ENCODE measurements around the gene LILRB3.
"Not testable (repeated sequence)": the region's sequence is repeated elsewhere in the genome, so short reads cannot be mapped to it uniquely, and the experiment has no call there.

LILRB3 gene

GRCh38 chr19:54221947-54222346, 860 bp downstream of the LILRB3 start:
- H3K9ac ChIP-seq (ENCODE audit: low read length in 2 of 2); H3K9me3 ChIP-seq (ENCODE audit: control insufficient read depth in 2 of 2, low read length in 2 of 2); H3K4me3 ChIP-seq (ENCODE audit: low read length in 2 of 2); H3K27ac ChIP-seq (ENCODE audit: low read length); H3K36me3 ChIP-seq (ENCODE audit: control insufficient read depth in 2 of 2, insufficient read depth in 2 of 2, low read length in 2 of 2); H3K27me3 ChIP-seq (ENCODE audit: control insufficient read depth in 1 of 2, insufficient read depth in 2 of 2, low read length in 2 of 2); H3K4me1 ChIP-seq (ENCODE audit: control insufficient read depth, insufficient read depth, low read length): not testable (repeated sequence)

GRCh38 chr19:54219702-54220101, 3.1 kb downstream of the LILRB3 start:
- H3K4me3 ChIP-seq (ENCODE audit: low read length in 2 of 2); H3K36me3 ChIP-seq (ENCODE audit: control insufficient read depth in 2 of 2, insufficient read depth in 2 of 2, low read length in 2 of 2); H3K27ac ChIP-seq (ENCODE audit: low read length); H3K4me1 ChIP-seq (ENCODE audit: control insufficient read depth, insufficient read depth, low read length); H3K27me3 ChIP-seq (ENCODE audit: control insufficient read depth in 1 of 2, insufficient read depth in 2 of 2, low read length in 2 of 2); H3K9me3 ChIP-seq (ENCODE audit: control insufficient read depth in 2 of 2, low read length in 2 of 2); H3K9ac ChIP-seq (ENCODE audit: low read length in 2 of 2): not testable (repeated sequence)

- Histone ChIP-seq H3K4me1 (ENCODE audit: control insufficient read depth, insufficient read depth, low read length) (no peaks in the 10 kb centered on the region), H3K9ac (ENCODE audit: low read length in 2 of 2) (no peak overlapping the region), H3K27me3 (ENCODE audit: control insufficient read depth in 1 of 2, insufficient read depth in 2 of 2, low read length in 2 of 2) (peaks cover 0 to 6% of the 10 kb centered on the region in 2 donors), H3K27ac (ENCODE audit: low read length) (no peak overlapping the region), H3K4me3 (ENCODE audit: low read length in 2 of 2) (no peak overlapping the region), H3K9me3 (ENCODE audit: control insufficient read depth in 2 of 2, low read length in 2 of 2) (no peaks in the 10 kb centered on the region), H3K36me3 (ENCODE audit: control insufficient read depth in 2 of 2, insufficient read depth in 2 of 2, low read length in 2 of 2) (no peaks in the 10 kb centered on the region)
These were observed 3.7 kb downstream of the LILRB3 start for GRCh38 chr19:54218960-54219661.

GRCh38 chr19:54218259-54218658, 4.5 kb downstream of the LILRB3 start:
- no peaks in the 10 kb centered on the region for H3K9me3 ChIP-seq (ENCODE audit: control insufficient read depth in 2 of 2, low read length in 2 of 2)
- H3K4me3 ChIP-seq (ENCODE audit: low read length in 2 of 2): no peak overlapping the region
- peaks cover 0 to 2% of the 10 kb centered on the region in 2 donors for H3K27me3 ChIP-seq (ENCODE audit: control insufficient read depth in 1 of 2, insufficient read depth in 2 of 2, low read length in 2 of 2)
- H3K4me1 ChIP-seq (ENCODE audit: control insufficient read depth, insufficient read depth, low read length): no peaks in the 10 kb centered on the region
- no peaks in the 10 kb centered on the region for H3K36me3 ChIP-seq (ENCODE audit: control insufficient read depth in 2 of 2, insufficient read depth in 2 of 2, low read length in 2 of 2)
- H3K9ac ChIP-seq (ENCODE audit: low read length in 2 of 2): no peak overlapping the region
- H3K27ac ChIP-seq (ENCODE audit: low read length): no peak overlapping the region

- not testable (repeated sequence) for H3K27ac ChIP-seq (ENCODE audit: low read length); H3K36me3 ChIP-seq (ENCODE audit: control insufficient read depth in 2 of 2, insufficient read depth in 2 of 2, low read length in 2 of 2); H3K9me3 ChIP-seq (ENCODE audit: control insufficient read depth in 2 of 2, low read length in 2 of 2); H3K4me3 ChIP-seq (ENCODE audit: low read length in 2 of 2); H3K4me1 ChIP-seq (ENCODE audit: control insufficient read depth, insufficient read depth, low read length); H3K27me3 ChIP-seq (ENCODE audit: control insufficient read depth in 1 of 2, insufficient read depth in 2 of 2, low read length in 2 of 2); H3K9ac ChIP-seq (ENCODE audit: low read length in 2 of 2)
These were observed 5.1 kb downstream of the LILRB3 start for GRCh38 chr19:54217517-54218247.

GRCh38 chr19:54216869-54217268, 5.9 kb downstream of the LILRB3 start:
- Histone ChIP-seq H3K27ac (ENCODE audit: low read length) (no peak overlapping the region), H3K36me3 (ENCODE audit: control insufficient read depth in 2 of 2, insufficient read depth in 2 of 2, low read length in 2 of 2) (no peaks in the 10 kb centered on the region), H3K9me3 (ENCODE audit: control insufficient read depth in 2 of 2, low read length in 2 of 2) (no peaks in the 10 kb centered on the region), H3K4me3 (ENCODE audit: low read length in 2 of 2) (no peak overlapping the region), H3K9ac (ENCODE audit: low read length in 2 of 2) (no peak overlapping the region), H3K27me3 (ENCODE audit: control insufficient read depth in 1 of 2, insufficient read depth in 2 of 2, low read length in 2 of 2) (no peaks in the 10 kb centered on the region), H3K4me1 (ENCODE audit: control insufficient read depth, insufficient read depth, low read length) (no peaks in the 10 kb centered on the region)

GRCh38 chr19:54214734-54215133, 8.1 kb downstream of the LILRB3 start:
- not testable (repeated sequence) for H3K9ac ChIP-seq (ENCODE audit: low read length in 2 of 2); H3K27me3 ChIP-seq (ENCODE audit: control insufficient read depth in 1 of 2, insufficient read depth in 2 of 2, low read length in 2 of 2); H3K27ac ChIP-seq (ENCODE audit: low read length); H3K4me3 ChIP-seq (ENCODE audit: low read length in 2 of 2); H3K4me1 ChIP-seq (ENCODE audit: control insufficient read depth, insufficient read depth, low read length); H3K9me3 ChIP-seq (ENCODE audit: control insufficient read depth in 2 of 2, low read length in 2 of 2); H3K36me3 ChIP-seq (ENCODE audit: control insufficient read depth in 2 of 2, insufficient read depth in 2 of 2, low read length in 2 of 2)

GRCh38 chr19:54214217-54214616, 8.6 kb downstream of the LILRB3 start:
- not testable (repeated sequence) for H3K36me3 ChIP-seq (ENCODE audit: control insufficient read depth in 2 of 2, insufficient read depth in 2 of 2, low read length in 2 of 2); H3K9ac ChIP-seq (ENCODE audit: low read length in 2 of 2); H3K9me3 ChIP-seq (ENCODE audit: control insufficient read depth in 2 of 2, low read length in 2 of 2); H3K4me3 ChIP-seq (ENCODE audit: low read length in 2 of 2); H3K27me3 ChIP-seq (ENCODE audit: control insufficient read depth in 1 of 2, insufficient read depth in 2 of 2, low read length in 2 of 2); H3K27ac ChIP-seq (ENCODE audit: low read length)
- H3K4me1 ChIP-seq (ENCODE audit: control insufficient read depth, insufficient read depth, low read length): peaks cover 12% of the 10 kb centered on the region

GRCh38 chr19:54211235-54211634, 11.6 kb downstream of the LILRB3 start:
- Histone ChIP-seq H3K4me3 (ENCODE audit: low read length in 2 of 2) (no peak overlapping the region), H3K27ac (ENCODE audit: low read length) (no peak overlapping the region), H3K4me1 (ENCODE audit: control insufficient read depth, insufficient read depth, low read length) (peaks cover 30% of the 10 kb centered on the region)

GRCh38 chr19:54209811-54210494, 12.9 kb downstream of the LILRB3 start:
- Histone ChIP-seq H3K27ac (ENCODE audit: low read length) (peak overlapping the region; percentile 66), H3K27me3 (ENCODE audit: control insufficient read depth in 1 of 2, insufficient read depth in 2 of 2, low read length in 2 of 2) (no peaks in the 10 kb centered on the region), H3K9me3 (ENCODE audit: control insufficient read depth in 2 of 2, low read length in 2 of 2) (no peaks in the 10 kb centered on the region), H3K4me1 (ENCODE audit: control insufficient read depth, insufficient read depth, low read length) (peaks cover 40% of the 10 kb centered on the region), H3K9ac (ENCODE audit: low read length in 2 of 2) (peak overlapping the region; percentile 17 to 69), H3K4me3 (ENCODE audit: low read length in 2 of 2) (peak overlapping the region in 1 of 2 donors; percentile 44), H3K36me3 (ENCODE audit: control insufficient read depth in 2 of 2, insufficient read depth in 2 of 2, low read length in 2 of 2) (peaks cover 31 to 32% of the 10 kb centered on the region in 2 donors)

More at GRCh38 chr19:54211235-54211634, 11.6 kb downstream of the LILRB3 start:
- peaks cover 18 to 20% of the 10 kb centered on the region in 2 donors for H3K36me3 ChIP-seq (ENCODE audit: control insufficient read depth in 2 of 2, insufficient read depth in 2 of 2, low read length in 2 of 2)
- no peaks in the 10 kb centered on the region for H3K27me3 ChIP-seq (ENCODE audit: control insufficient read depth in 1 of 2, insufficient read depth in 2 of 2, low read length in 2 of 2)
- H3K9ac ChIP-seq (ENCODE audit: low read length in 2 of 2): no peak overlapping the region
- H3K9me3 ChIP-seq (ENCODE audit: control insufficient read depth in 2 of 2, low read length in 2 of 2): no peaks in the 10 kb centered on the region

Measured in stomach smooth muscle (tissue), 2 donors.